Suppressor macrophage treated with lipopolysaccharide for 1 hour (primary cell): ENCODE measurements around the gene FIGNL2.
A peak's percentile ranks its signal among the peaks of the same experiment; 100 is the strongest.
"Not testable (repeated sequence)": the region's sequence is repeated elsewhere in the genome, so short reads cannot be mapped to it uniquely, and the experiment has no call there.

ENCODE experiments used
- DNase-seq, 3 donors: peaks; one replicate each; pipeline ENCODE4 v3.0.0-alpha.2; 2020 to 2022

The FIGNL2 gene

GRCh38 chr12:51848326-51848727, at the start of gene FIGNL2:
Gene FIGNL2 (minus strand): TSS chr12:51848718. CDS start chr12:51822413, 26,305 bp downstream.
- DNase-seq = no peak

GRCh38 chr12:51897181-51897580, 48.7 kb upstream of the FIGNL2 start:
- no peak for DNase-seq

GRCh38 chr12:51896236-51896635, 47.7 kb upstream of the FIGNL2 start:
- no peak for DNase-seq

- no peak for DNase-seq
Measured at GRCh38 chr12:51895378-51896135, 47.0 kb upstream of the FIGNL2 start.

GRCh38 chr12:51893786-51894185, 45.3 kb upstream of the FIGNL2 start:
- DNase-seq = no peak

- DNase-seq = peak in 2 of 3 donors; percentile 48 to 58
Measured at GRCh38 chr12:51891843-51892242, 43.3 kb upstream of the FIGNL2 start.

GRCh38 chr12:51890511-51891171, 42.1 kb upstream of the FIGNL2 start:
- no peak for DNase-seq

GRCh38 chr12:51890133-51890464, 41.6 kb upstream of the FIGNL2 start:
- DNase-seq = no peak

GRCh38 chr12:51889216-51890132, 41.0 kb upstream of the FIGNL2 start:
- no peak for DNase-seq

- DNase-seq = no peak
Measured at GRCh38 chr12:51888316-51889215, 40.0 kb upstream of the FIGNL2 start.

- peak in 2 of 3 donors; percentile 47 to 65 for DNase-seq
Measured at GRCh38 chr12:51887476-51888315, 39.2 kb upstream of the FIGNL2 start, which contains the start of gene ANKRD33. Gene ANKRD33 (plus strand): TSS chr12:51888103. CDS start chr12:51888187, 84 bp downstream.

- peak; percentile 91 to 96 (median 94) for DNase-seq
Measured at GRCh38 chr12:51886021-51886710, 37.6 kb upstream of the FIGNL2 start.

- not testable (repeated sequence) for DNase-seq
Measured at GRCh38 chr12:51885294-51886020, 36.9 kb upstream of the FIGNL2 start.

- no peak for DNase-seq
Measured at GRCh38 chr12:51884676-51885229, 36.2 kb upstream of the FIGNL2 start.

- no peak for DNase-seq
Measured at GRCh38 chr12:51883998-51884675, 35.6 kb upstream of the FIGNL2 start.

GRCh38 chr12:51883295-51883694, 34.8 kb upstream of the FIGNL2 start:
- no peak for DNase-seq

- no peak for DNase-seq
Measured at GRCh38 chr12:51879102-51879501, 30.6 kb upstream of the FIGNL2 start.

- no peak for DNase-seq
Measured at GRCh38 chr12:51874486-51874885, 26.0 kb upstream of the FIGNL2 start.

- no peak for DNase-seq
Measured at GRCh38 chr12:51874000-51874399, 25.5 kb upstream of the FIGNL2 start.
